HEK293 (cell line): ENCODE data around the gene CCDC85C.
A peak's percentile ranks its signal among the peaks of the same experiment; 100 is the strongest.

Experiments used
- HOXD13 ChIP-seq: sonication (generic); formaldehyde crosslinking; IDR thresholded peaks from 2 replicates; pipeline ENCODE4 v1.8.0; 2022; ENCODE audit warnings: missing genetic modification reagents, borderline replicate concordance
- KLF1 ChIP-seq: fragments of 450-650 bp; formaldehyde crosslinking; IDR thresholded peaks from 2 replicates; pipeline ENCODE4 v1.5.1; 2016; ENCODE audit warnings: missing biosample characterization, missing genetic modification characterization
- PRDM1 ChIP-seq: fragments of 450-650 bp; formaldehyde crosslinking; IDR thresholded peaks from 2 replicates; pipeline ENCODE4; 2016; ENCODE audit warnings: missing biosample characterization, missing genetic modification characterization
- RBAK ChIP-seq: fragments of 450-650 bp; formaldehyde crosslinking; IDR thresholded peaks from 2 replicates; pipeline ENCODE4 v1.5.1; 2016; ENCODE audit warnings: missing biosample characterization, missing genetic modification characterization
- ZBTB17 ChIP-seq: fragments of 450-650 bp; formaldehyde crosslinking; IDR thresholded peaks from 2 replicates; pipeline ENCODE4 v1.5.1; 2016; ENCODE audit warnings: missing biosample characterization, missing genetic modification characterization
- ZBTB20 ChIP-seq: fragments of 450-650 bp; formaldehyde crosslinking; IDR thresholded peaks from 2 replicates; pipeline ENCODE4 v1.5.1; 2016; ENCODE audit warnings: missing biosample characterization, missing genetic modification characterization
- ZBTB6 ChIP-seq: fragments of 450-650 bp; formaldehyde crosslinking; IDR thresholded peaks from 2 replicates; pipeline ENCODE4 v1.5.1; 2017; ENCODE audit warnings: missing biosample characterization, missing genetic modification characterization
- ZNF10 ChIP-seq: fragments of 450-650 bp; formaldehyde crosslinking; IDR thresholded peaks from 2 replicates; pipeline ENCODE4 v1.5.1; 2017; ENCODE audit warnings: missing biosample characterization, missing genetic modification characterization
- ZNF114 ChIP-seq: fragments of 450-650 bp; formaldehyde crosslinking; IDR thresholded peaks from 2 replicates; pipeline ENCODE4 v1.5.0; 2017; ENCODE audit warnings: missing biosample characterization, missing genetic modification characterization
- ZNF2 ChIP-seq: fragments of 450-650 bp; formaldehyde crosslinking; IDR thresholded peaks from 2 replicates; pipeline ENCODE4 v1.5.1; 2016; ENCODE audit warnings: missing biosample characterization, missing genetic modification characterization
- ZNF211 ChIP-seq: fragments of 450-650 bp; formaldehyde crosslinking; IDR thresholded peaks from 2 replicates; pipeline ENCODE4 v1.5.1; 2016; ENCODE audit warnings: low read depth, missing biosample characterization, missing genetic modification characterization
- ZNF274 ChIP-seq, 2 experiments: fragments of 200-500 bp in 1 of 2; fragments of 450-650 bp in 1 of 2; sonication (Bioruptor generic) in 1 of 2; formaldehyde crosslinking in 1 of 2; IDR thresholded peaks; 2 replicates each; pipeline versions ENCODE4 v1.5.1 to v1.6.1; 2014 to 2016; ENCODE audit warnings: borderline replicate concordance in 1 of 2, inconsistent platforms in 1 of 2, low read length in 1 of 2, missing biosample characterization in 1 of 2, missing genetic modification characterization in 1 of 2
- ZNF366 ChIP-seq: fragments of 450-650 bp; formaldehyde crosslinking; conservative IDR thresholded peaks from 2 replicates; pipeline ENCODE4 v1.5.1; 2016; ENCODE audit warnings: missing biosample characterization, missing genetic modification characterization
- ZNF501 ChIP-seq: fragments of 450-650 bp; formaldehyde crosslinking; IDR thresholded peaks from 2 replicates; pipeline ENCODE4 v1.5.1; 2016; ENCODE audit warnings: missing biosample characterization, missing genetic modification characterization
- ZNF510 ChIP-seq: fragments of 450-650 bp; formaldehyde crosslinking; IDR thresholded peaks from 2 replicates; pipeline ENCODE4 v1.5.1; 2018; ENCODE audit warnings: mild to moderate bottlenecking, missing genetic modification characterization, missing biosample characterization; ENCODE audit not compliant: insufficient replicate concordance
- ZNF529 ChIP-seq: fragments of 450-650 bp; formaldehyde crosslinking; IDR thresholded peaks from 2 replicates; pipeline ENCODE4 v1.5.1; 2017; ENCODE audit warnings: missing genetic modification characterization, missing biosample characterization; ENCODE audit not compliant: insufficient replicate concordance
- ZNF548 ChIP-seq: fragments of 450-650 bp; formaldehyde crosslinking; IDR thresholded peaks from 2 replicates; pipeline ENCODE4 v1.5.1; 2016; ENCODE audit warnings: missing biosample characterization, missing genetic modification characterization
- ZNF555 ChIP-seq: fragments of 450-650 bp; formaldehyde crosslinking; conservative IDR thresholded peaks from 2 replicates; pipeline ENCODE4 v1.5.1; 2017; ENCODE audit warnings: missing biosample characterization, mild to moderate bottlenecking, missing genetic modification characterization, inconsistent platforms
- ZNF571 ChIP-seq: fragments of 450-650 bp; formaldehyde crosslinking; IDR thresholded peaks from 2 replicates; pipeline ENCODE4 v1.5.0; 2017; ENCODE audit warnings: missing biosample characterization, missing genetic modification characterization
- ZNF585B ChIP-seq: fragments of 450-650 bp; formaldehyde crosslinking; IDR thresholded peaks from 2 replicates; pipeline ENCODE4 v1.5.1; 2016; ENCODE audit warnings: missing biosample characterization, missing genetic modification characterization
- ZNF623 ChIP-seq: fragments of 450-650 bp; formaldehyde crosslinking; IDR thresholded peaks from 2 replicates; pipeline ENCODE4 v1.5.1; 2016; ENCODE audit warnings: missing biosample characterization, missing genetic modification characterization
- ZNF626 ChIP-seq: fragments of 450-650 bp; sonication (Bioruptor Pico); formaldehyde crosslinking; IDR thresholded peaks from 2 replicates; pipeline ENCODE4 v1.5.1; 2018; ENCODE audit warnings: missing biosample characterization, missing genetic modification characterization, inconsistent platforms
- ZNF776 ChIP-seq: fragments of 450-650 bp; formaldehyde crosslinking; IDR thresholded peaks from 2 replicates; pipeline ENCODE4 v1.5.0; 2017; ENCODE audit warnings: missing biosample characterization, missing genetic modification characterization, borderline replicate concordance
- ZSCAN30 ChIP-seq: fragments of 450-650 bp; IDR thresholded peaks from 2 replicates; pipeline ENCODE4 v1.5.1; 2018; ENCODE audit warnings: missing biosample characterization, mild to moderate bottlenecking, missing genetic modification characterization, moderate library complexity
- TF ChIP-seq, protein P1 (sequence below): fragments of 450-650 bp; formaldehyde crosslinking; IDR thresholded peaks from 2 replicates; pipeline ENCODE4 v1.5.0; 2017; ENCODE audit warnings: missing biosample characterization, missing genetic modification characterization, borderline replicate concordance
- TF ChIP-seq, protein P2 (sequence below): fragments of 450-650 bp; formaldehyde crosslinking; IDR thresholded peaks from 2 replicates; pipeline ENCODE4 v1.5.1; 2017; ENCODE audit warnings: missing biosample characterization, missing genetic modification characterization
- TF ChIP-seq, protein P3 (sequence below): fragments of 450-650 bp; formaldehyde crosslinking; IDR thresholded peaks from 2 replicates; pipeline ENCODE4 v1.5.1; 2017; ENCODE audit warnings: missing biosample characterization, missing genetic modification characterization
- TF ChIP-seq, protein P4 (sequence below): fragments of 450-650 bp; formaldehyde crosslinking; IDR thresholded peaks from 2 replicates; pipeline ENCODE4 v1.5.1; 2016; ENCODE audit warnings: missing biosample characterization, missing genetic modification characterization, borderline replicate concordance

The CCDC85C gene

DNA sequence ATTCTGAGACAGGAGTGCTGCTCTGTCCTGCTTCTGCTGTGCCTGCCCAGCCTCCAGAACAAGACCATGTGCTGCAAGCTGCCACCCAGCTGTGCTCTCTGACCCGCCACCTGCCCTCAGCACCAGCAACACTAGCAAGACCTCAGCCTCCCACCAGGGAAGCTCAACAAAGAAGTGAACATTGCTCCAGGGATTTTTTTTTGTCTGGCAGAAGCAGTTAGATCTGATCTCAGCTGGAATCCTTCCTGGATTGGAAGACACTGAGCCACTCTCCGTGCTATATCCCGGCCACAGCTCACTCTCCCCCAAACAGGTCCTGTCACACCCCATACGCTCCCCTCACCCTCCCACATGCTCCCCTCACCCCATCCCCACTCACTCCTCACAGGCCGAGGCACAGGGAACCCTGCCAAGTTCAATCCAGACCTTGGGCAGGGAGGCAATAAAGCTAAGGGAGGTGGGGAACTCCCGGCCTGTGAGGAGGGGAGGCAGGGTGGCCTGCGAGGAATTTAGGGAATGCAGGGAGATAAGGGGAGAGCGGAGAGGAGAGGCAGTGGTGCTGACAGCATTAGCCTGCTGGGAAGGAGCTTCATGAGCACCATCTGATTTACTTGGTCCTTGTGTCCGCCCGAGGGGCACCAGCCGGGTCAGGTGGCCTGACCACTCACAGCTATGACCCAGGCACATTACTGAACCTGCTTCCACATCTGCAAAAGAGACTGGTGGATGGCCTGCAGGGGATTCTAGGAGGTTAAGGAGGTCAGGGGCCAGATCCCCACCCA is 29.7 kb downstream of the CCDC85C start (continued):
- TF ChIP-seq HOXD13 (CRISPR knock-in tag) (no peak), ZNF555 (no peak), ZSCAN30 (tag by site-specific recombination) (0 out of 2 replicates have a peak, but pooled peaks have one; percentile 28), ZBTB6 (tag by site-specific recombination) (no peak; the same call in 1 of the 2 replicates), ZNF776 (tag by site-specific recombination) (no peak), KLF1 (tag by site-specific recombination) (peak; percentile 71), ZNF585B (no peak), ZNF501 (tag by site-specific recombination) (no peak; the same call in 1 of the 2 replicates), ZNF274 (IDR thresholded peaks at IDR 0.05; ENCODE audit: low read length) (no peak), ZNF274 (tag by site-specific recombination; IDR thresholded peaks at IDR 0.05; ENCODE audit: borderline replicate concordance) (no peak), PRDM1 (tag by site-specific recombination) (0 out of 2 replicates have a peak, but pooled peaks have one; percentile 40), ZNF10 (tag by site-specific recombination) (no peak), ZNF510 (tag by site-specific recombination) (no peak), ZNF366 (tag by site-specific recombination) (peak; percentile 73), ZNF626 (tag by site-specific recombination) (no peak), ZNF623 (no peak), RBAK (tag by site-specific recombination) (no peak), ZBTB17 (tag by site-specific recombination) (peak; percentile 87), ZNF548 (tag by site-specific recombination) (no peak), ZNF114 (tag by site-specific recombination) (no peak), ZNF2 (tag by site-specific recombination) (no peak), ZNF529 (tag by site-specific recombination) (no peak), ZNF211 (no peak), ZBTB20 (tag by site-specific recombination) (peak; percentile 41; the same call in 1 of the 2 replicates), ZNF571 (tag by site-specific recombination) (no peak)
- TF ChIP-seq, protein P1, sequence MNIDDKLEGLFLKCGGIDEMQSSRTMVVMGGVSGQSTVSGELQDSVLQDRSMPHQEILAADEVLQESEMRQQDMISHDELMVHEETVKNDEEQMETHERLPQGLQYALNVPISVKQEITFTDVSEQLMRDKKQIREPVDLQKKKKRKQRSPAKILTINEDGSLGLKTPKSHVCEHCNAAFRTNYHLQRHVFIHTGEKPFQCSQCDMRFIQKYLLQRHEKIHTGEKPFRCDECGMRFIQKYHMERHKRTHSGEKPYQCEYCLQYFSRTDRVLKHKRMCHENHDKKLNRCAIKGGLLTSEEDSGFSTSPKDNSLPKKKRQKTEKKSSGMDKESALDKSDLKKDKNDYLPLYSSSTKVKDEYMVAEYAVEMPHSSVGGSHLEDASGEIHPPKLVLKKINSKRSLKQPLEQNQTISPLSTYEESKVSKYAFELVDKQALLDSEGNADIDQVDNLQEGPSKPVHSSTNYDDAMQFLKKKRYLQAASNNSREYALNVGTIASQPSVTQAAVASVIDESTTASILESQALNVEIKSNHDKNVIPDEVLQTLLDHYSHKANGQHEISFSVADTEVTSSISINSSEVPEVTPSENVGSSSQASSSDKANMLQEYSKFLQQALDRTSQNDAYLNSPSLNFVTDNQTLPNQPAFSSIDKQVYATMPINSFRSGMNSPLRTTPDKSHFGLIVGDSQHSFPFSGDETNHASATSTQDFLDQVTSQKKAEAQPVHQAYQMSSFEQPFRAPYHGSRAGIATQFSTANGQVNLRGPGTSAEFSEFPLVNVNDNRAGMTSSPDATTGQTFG, result no peak
- TF ChIP-seq, protein P2, sequence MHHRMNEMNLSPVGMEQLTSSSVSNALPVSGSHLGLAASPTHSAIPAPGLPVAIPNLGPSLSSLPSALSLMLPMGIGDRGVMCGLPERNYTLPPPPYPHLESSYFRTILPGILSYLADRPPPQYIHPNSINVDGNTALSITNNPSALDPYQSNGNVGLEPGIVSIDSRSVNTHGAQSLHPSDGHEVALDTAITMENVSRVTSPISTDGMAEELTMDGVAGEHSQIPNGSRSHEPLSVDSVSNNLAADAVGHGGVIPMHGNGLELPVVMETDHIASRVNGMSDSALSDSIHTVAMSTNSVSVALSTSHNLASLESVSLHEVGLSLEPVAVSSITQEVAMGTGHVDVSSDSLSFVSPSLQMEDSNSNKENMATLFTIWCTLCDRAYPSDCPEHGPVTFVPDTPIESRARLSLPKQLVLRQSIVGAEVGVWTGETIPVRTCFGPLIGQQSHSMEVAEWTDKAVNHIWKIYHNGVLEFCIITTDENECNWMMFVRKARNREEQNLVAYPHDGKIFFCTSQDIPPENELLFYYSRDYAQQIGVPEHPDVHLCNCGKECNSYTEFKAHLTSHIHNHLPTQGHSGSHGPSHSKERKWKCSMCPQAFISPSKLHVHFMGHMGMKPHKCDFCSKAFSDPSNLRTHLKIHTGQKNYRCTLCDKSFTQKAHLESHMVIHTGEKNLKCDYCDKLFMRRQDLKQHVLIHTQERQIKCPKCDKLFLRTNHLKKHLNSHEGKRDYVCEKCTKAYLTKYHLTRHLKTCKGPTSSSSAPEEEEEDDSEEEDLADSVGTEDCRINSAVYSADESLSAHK (tag by site-specific recombination), result 0 out of 2 replicates have a peak, but pooled peaks have one; percentile 38
- TF ChIP-seq, protein P3, sequence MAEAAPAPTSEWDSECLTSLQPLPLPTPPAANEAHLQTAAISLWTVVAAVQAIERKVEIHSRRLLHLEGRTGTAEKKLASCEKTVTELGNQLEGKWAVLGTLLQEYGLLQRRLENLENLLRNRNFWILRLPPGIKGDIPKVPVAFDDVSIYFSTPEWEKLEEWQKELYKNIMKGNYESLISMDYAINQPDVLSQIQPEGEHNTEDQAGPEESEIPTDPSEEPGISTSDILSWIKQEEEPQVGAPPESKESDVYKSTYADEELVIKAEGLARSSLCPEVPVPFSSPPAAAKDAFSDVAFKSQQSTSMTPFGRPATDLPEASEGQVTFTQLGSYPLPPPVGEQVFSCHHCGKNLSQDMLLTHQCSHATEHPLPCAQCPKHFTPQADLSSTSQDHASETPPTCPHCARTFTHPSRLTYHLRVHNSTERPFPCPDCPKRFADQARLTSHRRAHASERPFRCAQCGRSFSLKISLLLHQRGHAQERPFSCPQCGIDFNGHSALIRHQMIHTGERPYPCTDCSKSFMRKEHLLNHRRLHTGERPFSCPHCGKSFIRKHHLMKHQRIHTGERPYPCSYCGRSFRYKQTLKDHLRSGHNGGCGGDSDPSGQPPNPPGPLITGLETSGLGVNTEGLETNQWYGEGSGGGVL (tag by site-specific recombination), result peak; percentile 100
- TF ChIP-seq, protein P4, sequence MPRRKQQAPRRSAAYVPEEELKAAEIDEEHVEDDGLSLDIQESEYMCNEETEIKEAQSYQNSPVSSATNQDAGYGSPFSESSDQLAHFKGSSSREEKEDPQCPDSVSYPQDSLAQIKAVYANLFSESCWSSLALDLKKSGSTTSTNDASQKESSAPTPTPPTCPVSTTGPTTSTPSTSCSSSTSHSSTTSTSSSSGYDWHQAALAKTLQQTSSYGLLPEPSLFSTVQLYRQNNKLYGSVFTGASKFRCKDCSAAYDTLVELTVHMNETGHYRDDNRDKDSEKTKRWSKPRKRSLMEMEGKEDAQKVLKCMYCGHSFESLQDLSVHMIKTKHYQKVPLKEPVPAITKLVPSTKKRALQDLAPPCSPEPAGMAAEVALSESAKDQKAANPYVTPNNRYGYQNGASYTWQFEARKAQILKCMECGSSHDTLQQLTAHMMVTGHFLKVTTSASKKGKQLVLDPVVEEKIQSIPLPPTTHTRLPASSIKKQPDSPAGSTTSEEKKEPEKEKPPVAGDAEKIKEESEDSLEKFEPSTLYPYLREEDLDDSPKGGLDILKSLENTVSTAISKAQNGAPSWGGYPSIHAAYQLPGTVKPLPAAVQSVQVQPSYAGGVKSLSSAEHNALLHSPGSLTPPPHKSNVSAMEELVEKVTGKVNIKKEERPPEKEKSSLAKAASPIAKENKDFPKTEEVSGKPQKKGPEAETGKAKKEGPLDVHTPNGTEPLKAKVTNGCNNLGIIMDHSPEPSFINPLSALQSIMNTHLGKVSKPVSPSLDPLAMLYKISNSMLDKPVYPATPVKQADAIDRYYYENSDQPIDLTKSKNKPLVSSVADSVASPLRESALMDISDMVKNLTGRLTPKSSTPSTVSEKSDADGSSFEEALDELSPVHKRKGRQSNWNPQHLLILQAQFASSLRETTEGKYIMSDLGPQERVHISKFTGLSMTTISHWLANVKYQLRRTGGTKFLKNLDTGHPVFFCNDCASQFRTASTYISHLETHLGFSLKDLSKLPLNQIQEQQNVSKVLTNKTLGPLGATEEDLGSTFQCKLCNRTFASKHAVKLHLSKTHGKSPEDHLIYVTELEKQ (tag by site-specific recombination), result no peak
